K562 treated with DMSO at 1 percent for 12 hours (cell line): Measurements from ENCODE around the gene NT5C1A. TPM values are rescaled to one million over a fixed set of nuclear protein-coding genes. Genes with fewer than 3 reads are reported as not detected.

Source experiments
- total RNA-seq: library from RNA; unstranded; fragments of 300-600 nt; gene quantifications from 2 replicates; pipeline ENCODE4 v1.2.3, GENCODE V29; 2022; ENCODE audit not compliant: insufficient read depth

Gene NT5C1A
- not detected in 2 replicates for total RNA-seq

GRCh38 chr1:39671793-39672550 lies at the start of gene NT5C1A:
TSS of gene NT5C1A (minus strand) at chr1:39672107. CDS start at chr1:39672038, 69 bp downstream.

GRCh38 chr1:39691383-39692151 lies 19.7 kb upstream of the NT5C1A start, which contains the start of gene HPCAL4:
TSS of gene HPCAL4 (minus strand) at chr1:39691433. CDS start at chr1:39684603, 6,830 bp downstream.

GRCh38 chr1:39639305-39640130 lies 32.4 kb downstream of the NT5C1A start, which contains the start of gene HEYL:
TSS of gene HEYL (minus strand) at chr1:39639643. CDS start at chr1:39639625, 18 bp downstream.

Other genes with a start within 250 kb of the NT5C1A start
- 0.67 TPM in 1 of 2 replicates, not detected in the other for gene BMP8A, start 180.5 kb downstream of the NT5C1A start, total RNA-seq
- gene PABPC4, start 95.3 kb downstream of the NT5C1A start, total RNA-seq: 98.1 and 191 TPM in 2 replicates
- gene HEYL, start 32.5 kb downstream of the NT5C1A start, total RNA-seq: 0.69 and 2.0 TPM in 2 replicates
- not detected in 2 replicates for gene HPCAL4, start 19.3 kb upstream of the NT5C1A start, total RNA-seq
- gene PPIE, start 66.8 kb upstream of the NT5C1A start, total RNA-seq: 115 and 122 TPM in 2 replicates
- gene OXCT2, start 99.2 kb upstream of the NT5C1A start, total RNA-seq: 0.63 and 2.0 TPM in 2 replicates
- 0.41 and 1.7 TPM in 2 replicates for gene BMP8B, start 116.8 kb upstream of the NT5C1A start, total RNA-seq
- gene TRIT1, start 211.4 kb upstream of the NT5C1A start, total RNA-seq: 21.1 and 36.2 TPM in 2 replicates
- 10.6 and 20.4 TPM in 2 replicates for gene MYCL, start 229.8 kb upstream of the NT5C1A start, total RNA-seq